ENCODE results near the gene ZNF605. TPM values are rescaled to one million over a fixed set of nuclear protein-coding genes. Genes with fewer than 3 reads are reported as not detected.
A peak's percentile ranks its signal among the peaks of the same experiment; 100 is the strongest.
"Not testable (repeated sequence)": the region's sequence is repeated elsewhere in the genome, so short reads cannot be mapped to it uniquely, and the experiment has no call there.

The ZNF605 gene
- total RNA-seq, 1 experiment from 2014 or later = 17.3 TPM

DNA sequence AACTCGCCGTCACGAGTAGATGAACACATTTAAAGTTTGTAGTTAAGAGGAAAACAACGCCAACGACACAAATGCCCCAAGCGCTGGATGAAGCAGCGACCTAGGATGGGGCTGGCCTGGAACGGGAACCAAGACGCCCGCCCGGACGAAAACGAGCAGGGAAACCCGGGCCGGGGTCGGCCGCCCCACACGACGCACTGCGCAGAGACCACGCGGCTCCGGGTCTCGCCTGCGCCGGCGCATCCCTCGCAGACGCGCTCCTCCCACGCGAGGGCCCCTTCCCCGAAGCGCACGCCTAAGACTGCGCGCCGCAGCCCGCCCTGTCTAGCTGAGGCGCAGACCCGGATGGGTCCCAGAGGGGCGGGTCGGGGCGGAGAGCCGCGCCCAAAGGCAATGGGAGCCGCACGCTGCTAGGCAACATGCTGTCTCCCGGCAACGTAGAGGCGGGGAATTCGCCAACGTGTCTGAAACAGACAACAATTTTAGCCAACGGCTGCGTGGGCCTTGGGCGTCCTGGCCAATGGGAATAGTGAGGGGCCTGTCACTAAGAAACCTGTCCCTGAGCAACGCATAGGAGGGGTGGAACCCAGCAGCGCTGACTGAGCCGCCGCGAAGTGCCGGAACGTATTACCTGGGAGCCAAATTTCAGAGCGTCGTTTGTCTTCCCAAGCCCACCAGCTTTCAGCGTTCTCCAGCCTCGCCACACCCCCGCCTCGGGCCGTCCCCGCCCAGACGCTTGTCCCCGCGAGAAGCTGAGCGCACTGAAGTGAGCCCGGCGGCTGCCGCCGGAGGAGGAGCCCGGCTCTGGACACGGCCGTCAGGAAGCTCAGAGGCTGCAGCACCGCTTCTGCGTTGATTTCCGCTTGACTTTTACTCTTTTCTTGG lies 47.7 kb downstream of the ZNF605 start:
- DNase-seq (ENCODE audit: extremely low read depth, low read depth) = peak; percentile 99

DNA sequence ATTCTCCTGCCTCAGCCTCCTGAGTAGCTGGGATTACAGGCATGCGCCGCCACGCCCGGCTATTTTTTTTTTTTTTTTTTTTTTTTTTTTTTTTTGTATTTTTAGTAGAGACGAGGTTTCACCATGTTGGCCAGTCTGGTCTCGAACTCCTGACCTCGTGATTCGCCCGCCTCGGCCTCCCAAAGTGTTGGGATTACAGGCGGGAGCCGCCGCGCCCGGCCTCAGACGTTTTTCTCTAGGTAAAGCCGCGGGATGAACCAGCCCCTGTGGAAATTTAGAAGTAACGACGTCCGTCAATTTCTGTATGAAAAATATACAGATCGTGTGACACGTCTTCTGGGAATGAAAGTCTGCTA lies 48.3 kb downstream of the ZNF605 start:
- not testable (repeated sequence) for DNase-seq (ENCODE audit: extremely low read depth, low read depth)

DNA sequence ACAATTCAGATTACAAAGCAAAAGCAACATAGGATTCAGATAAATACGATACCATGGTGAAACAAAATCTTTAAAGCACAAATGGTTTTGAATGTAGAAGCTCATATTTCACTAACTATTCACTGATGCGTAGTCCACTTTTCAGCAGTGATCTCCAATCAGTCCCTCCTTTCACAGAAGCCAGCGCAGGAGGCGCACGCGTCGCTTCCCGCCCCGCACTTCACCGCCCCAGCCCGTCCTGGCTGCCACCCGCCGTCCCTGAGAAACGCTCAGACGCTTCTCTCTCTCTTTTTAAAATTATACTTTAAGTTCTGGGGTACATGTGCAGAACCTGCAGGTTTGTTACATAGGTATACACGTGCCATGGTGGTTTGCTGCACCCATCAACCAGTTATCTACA lies 48.9 kb downstream of the ZNF605 start:
- DNase-seq (ENCODE audit: extremely low read depth, low read depth) = no peak

DNA sequence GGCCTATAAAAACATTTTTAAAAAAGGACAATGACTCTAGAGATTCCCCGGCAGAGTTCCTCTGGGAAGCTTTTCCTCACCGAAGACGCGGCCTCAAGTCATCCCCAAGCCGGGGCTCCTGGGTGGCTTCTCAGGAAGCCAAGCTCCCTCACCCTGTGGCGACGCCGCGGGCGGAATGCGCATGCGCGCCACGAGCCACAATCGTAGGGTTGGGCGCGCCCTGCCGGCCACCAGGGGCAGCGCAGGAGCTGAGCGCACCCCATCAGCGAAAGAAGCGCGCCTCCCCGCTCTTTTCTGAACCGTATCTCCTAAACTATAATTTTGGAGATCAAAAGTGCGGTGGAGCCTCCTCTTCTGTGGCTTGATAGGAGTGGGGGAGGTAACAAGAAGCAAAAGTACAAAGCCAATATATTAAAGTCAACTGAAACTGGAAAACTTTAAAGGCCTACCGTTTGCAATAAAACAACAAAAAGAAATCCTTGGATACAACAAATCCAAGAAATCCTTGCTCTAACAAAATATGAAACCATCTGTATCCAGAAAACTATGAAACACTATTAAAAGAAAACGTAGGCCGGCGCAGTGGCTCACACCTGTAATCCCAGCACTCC lies 51.3 kb downstream of the ZNF605 start:
- no peak for DNase-seq (ENCODE audit: extremely low read depth, low read depth)

DNA sequence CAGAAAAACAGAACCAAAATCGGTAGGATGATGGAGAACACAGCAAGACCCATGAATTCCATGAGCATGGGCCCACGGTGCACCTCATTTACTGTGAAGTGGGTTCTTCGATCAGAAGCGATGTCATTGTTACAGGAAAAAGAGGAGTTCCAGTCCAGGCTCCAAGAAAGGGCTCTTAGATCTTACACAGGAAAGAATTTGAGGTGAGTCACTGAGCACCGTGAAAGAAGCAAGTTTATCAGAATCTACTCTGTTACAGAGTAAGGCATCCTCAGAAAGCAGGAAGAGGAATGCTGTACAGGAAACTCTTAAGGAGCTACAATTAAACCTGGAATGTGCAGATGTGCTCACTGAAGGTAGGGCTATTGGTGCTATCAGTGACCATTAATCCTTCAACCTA lies 57.1 kb downstream of the ZNF605 start:
- DNase-seq (ENCODE audit: extremely low read depth, low read depth) = no peak

DNA sequence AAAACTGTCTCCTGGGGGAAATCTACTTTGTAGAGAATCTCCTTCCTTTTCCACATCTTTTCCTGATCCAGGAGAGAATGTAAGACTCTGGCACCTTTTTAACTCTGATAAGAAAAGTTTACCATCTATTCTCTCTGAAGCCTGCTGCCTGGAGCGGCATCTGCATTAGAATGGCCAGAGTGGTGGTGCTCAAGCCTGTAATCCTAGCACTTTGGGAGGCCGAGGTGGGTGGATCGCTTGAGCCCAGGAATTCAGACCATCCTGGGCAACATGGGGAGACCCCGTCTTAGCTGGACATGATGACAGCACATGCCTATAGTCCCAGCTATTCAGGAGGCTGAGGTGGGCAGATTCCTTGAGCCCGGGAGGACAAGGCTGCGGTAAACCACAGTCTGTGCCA lies 67.3 kb downstream of the ZNF605 start:
- DNase-seq (ENCODE audit: extremely low read depth, low read depth) = no peak

DNA sequence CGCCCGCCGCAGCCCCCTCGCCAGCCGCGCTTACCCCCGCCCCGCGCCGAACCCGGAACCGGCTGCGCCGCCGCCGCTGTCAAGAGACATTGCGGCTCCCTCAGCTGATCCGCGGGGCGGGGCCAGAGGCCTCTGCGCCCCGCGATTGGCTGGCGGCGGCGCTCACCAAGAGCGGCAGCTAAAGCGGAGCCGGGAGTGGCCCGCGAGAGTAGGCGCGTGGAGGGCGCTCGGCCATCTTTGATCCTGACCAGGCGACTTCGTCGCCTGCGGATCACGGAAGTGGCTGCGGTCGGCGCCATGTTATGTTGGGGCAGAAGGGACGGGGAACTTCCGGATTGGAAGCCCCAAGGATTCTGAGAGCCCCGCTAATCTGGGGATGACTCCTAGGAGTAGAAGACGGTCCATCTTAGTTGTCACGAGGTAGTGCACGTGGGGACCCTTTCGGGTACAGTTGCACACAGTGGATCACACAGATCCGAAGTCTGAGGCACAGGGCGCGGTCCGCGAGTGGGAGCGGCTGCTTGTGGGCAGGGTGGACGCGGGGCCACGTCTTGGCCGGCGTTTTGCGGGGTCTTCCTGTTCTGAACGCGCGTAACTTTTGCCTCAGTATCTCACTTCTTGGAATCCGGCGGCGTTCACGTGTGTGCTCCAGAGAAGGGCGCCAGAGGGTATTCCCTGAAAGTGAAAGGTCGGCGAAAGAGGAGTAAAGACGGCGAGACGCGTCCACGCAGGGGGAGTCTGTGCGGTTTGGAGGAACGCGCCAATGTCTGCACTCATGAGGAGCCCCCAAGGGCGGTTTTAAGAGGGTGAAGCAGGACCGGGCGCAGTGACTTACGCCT lies 68.4 kb downstream of the ZNF605 start, which contains the start of gene CHFR:
TSS of gene CHFR (minus strand) at position 93 of the 839 bp plus-strand sequence. CDS start 277 bp downstream, outside the sequence.
- peak; percentile 97 for DNase-seq (ENCODE audit: extremely low read depth, low read depth)

DNA sequence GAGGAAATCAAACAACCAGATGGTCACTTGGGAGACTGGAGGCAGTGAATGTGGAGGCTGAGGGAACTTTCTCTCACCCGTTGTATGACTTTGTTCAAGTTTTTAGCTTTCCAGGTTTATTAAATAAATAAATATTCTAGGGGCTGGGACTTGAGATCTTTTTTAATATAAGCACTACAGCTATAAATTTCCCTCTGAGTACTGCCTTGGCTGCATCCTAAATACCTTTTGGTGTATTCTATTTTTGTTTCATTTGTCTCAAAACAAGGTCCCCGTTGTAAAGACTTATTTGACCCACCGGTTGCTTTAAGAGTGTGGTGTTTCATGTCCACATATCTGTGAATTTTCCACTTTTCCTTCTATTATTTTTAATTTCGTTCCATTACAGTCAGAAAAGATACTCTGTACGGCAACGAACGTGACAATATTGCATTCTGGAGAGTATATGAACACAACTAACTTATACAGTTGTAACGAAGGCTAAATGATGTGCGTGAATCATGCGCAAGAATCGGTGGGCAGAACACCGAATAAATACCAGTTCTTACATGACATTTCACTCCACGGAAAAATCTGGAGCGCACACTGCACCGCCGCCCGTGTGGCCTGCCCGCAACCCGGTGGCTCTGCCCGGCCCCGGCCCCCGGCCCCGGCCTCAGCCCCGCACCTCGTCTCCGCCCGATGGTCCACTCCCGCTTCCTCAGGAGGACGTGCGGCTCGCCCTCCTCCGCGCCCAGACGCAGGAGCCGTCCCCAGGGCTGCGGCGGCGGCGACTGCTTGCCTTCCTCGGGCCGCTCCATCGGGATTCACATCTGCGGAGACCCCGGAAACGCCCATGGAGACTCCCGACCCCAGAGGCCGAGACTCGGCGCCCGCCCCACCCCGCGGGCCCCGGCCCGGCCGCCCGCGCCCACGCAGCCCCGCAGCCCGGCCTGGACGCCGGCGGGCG lies 69.3 kb downstream of the ZNF605 start:
- no peak for DNase-seq (ENCODE audit: extremely low read depth, low read depth)

DNA sequence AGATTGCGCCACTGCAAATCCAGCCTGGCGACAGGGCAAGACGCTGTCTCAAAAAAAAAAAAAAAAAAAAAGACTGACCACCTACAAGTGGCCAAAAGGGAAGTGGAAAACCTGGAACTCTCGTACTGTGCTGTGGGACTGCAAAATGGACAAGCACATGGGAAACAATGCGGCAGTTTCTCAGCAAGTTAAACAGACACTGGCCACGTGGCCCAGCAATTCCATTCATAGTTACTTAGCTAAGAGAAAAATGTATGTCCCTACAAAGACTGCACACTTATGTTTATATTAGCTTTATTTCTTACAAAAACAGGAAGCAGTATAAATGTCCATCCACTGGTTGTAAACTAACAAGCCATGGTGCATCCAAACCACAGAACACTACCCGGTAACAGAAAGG lies 74.3 kb downstream of the ZNF605 start:
- DNase-seq (ENCODE audit: extremely low read depth, low read depth) = no peak

DNA sequence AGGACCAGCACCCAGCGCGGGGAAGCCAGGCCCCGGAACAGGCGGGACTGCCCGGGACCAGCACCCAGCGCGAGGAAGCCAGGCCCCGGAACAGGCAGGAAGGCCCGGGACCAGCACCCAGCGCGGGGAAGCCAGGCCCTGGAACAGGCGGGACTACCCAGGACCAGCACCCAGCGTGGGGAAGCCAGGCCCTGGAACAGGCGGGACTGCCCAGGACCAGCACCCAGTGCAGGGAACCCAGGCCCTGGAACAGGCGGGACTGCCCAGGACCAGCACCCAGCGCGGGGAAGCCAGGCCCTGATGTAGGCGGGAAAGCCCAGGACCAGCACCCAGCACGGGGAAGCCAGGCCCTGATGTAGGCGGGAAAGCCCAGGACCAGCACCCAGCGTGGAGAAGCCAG lies 81.5 kb downstream of the ZNF605 start:
- DNase-seq (ENCODE audit: extremely low read depth, low read depth) = not testable (repeated sequence)

DNA sequence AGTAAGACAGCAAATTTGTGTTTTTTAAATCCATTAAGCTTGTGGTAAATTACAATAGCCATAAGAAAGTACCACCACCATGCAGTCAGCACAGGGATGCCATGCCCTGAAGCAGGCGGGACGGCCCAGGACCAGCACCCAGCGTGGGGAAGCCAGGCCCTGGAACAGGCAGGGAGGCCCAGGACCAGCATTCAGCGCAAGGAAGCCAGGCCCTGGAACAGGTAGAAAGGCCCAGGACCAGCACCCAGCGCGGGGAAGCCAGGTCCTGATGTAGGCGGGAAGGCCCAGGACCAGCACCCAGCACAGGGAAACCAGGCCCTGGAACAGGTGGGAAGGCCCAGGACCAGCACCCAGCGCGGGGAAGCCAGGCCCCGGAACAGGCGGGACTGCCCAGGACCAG lies 81.9 kb downstream of the ZNF605 start:
- no peak for DNase-seq (ENCODE audit: extremely low read depth, low read depth)

DNA sequence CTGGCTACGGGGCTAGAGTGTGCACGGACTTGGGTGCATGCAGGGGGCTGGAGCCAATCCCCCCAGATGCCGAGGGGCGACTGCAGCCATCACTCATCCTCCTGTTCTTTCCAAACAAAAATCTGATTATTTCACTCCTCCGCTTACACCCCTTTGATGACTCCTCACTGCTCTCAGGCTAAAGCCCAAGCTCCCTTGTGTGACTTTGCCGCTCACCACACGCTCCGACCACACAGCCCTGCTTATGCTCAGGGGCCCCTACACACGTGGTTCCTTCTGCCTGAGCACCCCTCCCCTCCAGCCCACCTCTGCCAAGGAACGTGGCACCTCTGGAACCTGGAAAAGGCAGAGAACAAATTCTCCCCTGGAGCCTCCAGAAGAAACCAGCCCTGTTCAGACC lies 82.4 kb downstream of the ZNF605 start:
- DNase-seq (ENCODE audit: extremely low read depth, low read depth) = no peak

DNA sequence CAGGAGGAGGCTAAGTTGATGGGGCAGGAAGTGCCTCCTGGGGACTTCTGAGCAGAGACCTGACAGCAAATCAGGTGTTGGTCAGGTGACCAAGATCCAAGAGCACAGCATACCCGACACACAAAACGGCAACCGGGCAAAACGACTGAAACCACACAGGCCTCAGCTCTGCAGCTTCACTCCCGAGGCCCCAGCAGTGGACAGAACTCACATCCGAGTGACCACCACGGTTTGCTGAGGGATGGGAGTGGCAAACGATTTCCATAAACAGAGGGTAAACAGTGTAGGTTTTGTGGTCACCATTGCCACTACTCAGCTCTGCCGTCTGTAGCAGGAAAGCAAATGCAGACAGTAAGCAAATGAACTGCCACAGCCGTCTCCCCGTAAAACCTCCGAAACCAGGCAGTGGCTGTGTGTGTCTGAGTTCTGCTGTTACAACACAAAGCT lies 83.1 kb downstream of the ZNF605 start:
- DNase-seq (ENCODE audit: extremely low read depth, low read depth) = no peak

DNA sequence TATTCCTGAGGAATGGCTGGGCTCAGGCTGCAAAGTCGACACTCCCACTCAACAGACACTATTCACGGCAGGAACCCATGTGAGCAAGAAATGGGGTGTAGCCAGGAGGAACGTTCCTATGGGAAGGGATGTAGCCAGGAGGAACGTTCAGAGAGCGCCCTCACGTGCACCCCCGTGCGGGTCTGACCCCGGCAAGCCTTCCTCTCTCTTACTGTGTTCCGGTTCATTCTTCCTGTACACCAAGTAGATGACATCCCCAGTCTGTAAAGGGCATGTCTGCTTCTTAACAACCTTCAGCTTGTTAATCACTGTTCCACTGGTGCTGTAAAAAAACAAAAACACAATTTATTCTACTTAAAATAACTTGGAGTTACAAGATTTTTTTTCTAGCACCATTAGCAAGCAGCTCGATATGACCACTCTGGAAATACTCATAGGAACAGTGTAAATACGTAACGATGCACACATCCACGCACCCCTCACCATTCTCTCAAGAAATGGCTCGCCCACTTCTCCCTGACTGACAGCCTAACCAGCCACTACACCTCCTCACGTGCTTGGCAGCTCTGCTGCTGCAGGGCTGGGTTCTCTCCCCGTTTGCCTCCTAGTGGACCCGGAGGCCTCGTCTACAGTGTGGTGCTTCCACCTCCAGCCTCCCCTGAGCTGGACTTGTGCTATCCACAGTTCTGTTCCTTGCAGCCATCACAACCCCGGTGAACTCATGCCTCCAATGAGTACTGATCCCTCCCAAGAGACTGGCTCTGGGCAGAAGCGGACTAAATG lies 83.8 kb downstream of the ZNF605 start:
- no peak for DNase-seq (ENCODE audit: extremely low read depth, low read depth)

DNA sequence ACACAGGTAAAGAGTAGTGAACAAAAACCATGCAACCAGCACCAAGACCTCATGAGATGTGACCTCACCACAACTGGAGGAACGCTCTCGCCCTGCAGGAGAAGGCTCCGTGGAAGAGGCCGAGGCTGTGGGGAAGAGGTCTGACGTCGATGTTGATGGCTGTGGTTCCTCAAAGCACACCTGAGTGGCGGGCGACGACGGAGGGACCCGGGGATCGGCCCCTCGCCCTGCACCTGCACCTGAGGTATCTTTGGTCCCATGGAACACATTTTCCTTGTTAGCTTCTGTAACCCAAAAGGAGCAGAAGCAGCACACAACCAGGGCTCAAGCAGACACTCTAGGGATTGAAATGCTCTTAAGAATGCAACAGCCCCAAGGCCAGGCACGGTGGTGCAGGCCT lies 86.6 kb downstream of the ZNF605 start:
- DNase-seq (ENCODE audit: extremely low read depth, low read depth) = no peak

All from NCI-H460 (cell line).